ENCODE data around the gene PTPRZ1.

The PTPRZ1 gene

GRCh38 chr7:121885166-121885920 lies 12.4 kb downstream of the PTPRZ1 start:
- no peak overlapping the region for H3K4me3 ChIP-seq (ENCODE audit: low read depth, low read length)
- DNase-seq (ENCODE audit: low read depth) = no peak

DNA sequence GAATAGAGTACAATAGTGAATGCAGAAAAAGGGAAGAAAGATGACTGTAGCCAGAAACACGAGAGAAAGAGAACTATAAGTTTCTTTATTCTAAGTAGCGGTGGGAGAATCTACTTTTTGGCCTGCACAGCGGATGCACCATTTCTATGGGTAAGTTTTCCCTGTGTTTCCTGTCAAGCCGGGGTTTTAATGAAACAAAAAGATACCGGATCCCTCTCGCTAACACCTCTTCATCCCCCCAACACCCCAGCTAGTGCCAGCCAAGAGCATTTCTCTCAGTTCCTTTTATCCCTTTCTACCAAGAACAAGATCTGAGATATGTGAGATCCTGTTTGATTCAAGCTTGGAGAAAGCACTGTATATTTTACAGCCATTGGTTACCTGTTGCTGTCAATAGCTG lies 14.7 kb downstream of the PTPRZ1 start:
- no peak overlapping the region for H3K4me3 ChIP-seq (ENCODE audit: low read depth, low read length)
- DNase-seq (ENCODE audit: low read depth) = no peak

DNA sequence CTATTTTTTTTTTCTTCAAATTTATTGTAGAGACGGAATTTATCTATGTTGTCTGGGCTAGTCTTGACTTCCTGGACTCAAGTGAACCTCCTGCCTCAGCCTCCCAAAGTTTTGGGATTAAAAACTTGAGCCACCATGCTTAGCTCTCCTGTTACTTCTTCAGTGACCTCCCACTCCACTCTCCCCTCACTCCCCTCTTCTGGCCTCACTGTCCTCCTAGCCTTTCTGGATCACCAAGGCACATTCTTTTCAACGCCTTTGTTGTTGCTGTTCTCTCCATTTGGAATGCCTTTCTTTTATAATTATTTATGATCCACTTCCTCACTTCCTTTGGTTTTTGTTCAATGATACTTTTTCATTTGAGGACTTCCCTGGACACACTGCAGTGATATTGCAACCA lies 17.9 kb downstream of the PTPRZ1 start:
- DNase-seq (ENCODE audit: low read depth) = no peak
- no peak overlapping the region for H3K4me3 ChIP-seq (ENCODE audit: low read depth, low read length)

DNA sequence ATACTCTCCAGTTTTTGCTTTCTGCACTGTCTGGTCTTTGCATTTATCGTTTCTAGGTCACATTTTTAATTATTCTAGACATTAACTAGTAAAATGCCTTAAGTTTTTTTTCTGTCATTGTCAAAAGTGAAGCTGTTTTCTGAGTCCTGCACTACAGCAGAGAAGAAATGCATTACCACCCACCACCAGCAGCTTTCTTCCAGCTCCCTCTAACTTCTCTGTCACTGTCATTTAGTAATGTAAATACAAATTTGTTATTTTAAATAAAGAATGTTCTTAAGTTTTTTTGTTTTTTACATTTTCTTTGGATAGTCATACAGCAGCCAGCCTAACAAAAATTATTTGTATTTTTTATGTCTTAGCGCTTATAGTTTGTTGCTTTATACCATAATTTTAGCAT lies 18.8 kb downstream of the PTPRZ1 start:
- no peak overlapping the region for H3K4me3 ChIP-seq (ENCODE audit: low read depth, low read length)
- no peak for DNase-seq (ENCODE audit: low read depth)

GRCh38 chr7:121901026-121901425 lies 28.1 kb downstream of the PTPRZ1 start:
- no peak for DNase-seq (ENCODE audit: low read depth)
- H3K4me3 ChIP-seq (ENCODE audit: low read depth, low read length) = no peak overlapping the region

DNA sequence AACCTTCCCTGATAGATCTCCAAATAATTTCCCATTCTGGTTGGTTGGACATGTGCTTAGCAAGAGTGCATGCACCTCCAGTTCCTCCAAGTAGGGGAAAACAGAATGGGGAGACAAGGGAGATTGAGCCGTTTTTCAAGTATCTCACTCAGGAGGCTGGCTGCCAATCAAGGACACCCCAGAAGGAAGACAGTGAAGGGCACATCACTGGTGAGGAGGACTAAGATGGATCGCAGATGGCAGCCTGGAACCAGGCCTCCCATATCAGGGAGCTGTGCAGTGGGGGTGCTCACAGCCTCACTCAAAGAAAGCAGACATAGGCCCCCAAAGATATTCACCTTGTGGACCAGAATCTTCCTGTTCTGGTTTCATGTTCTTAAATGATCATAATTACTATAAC lies 31.2 kb downstream of the PTPRZ1 start:
- DNase-seq (ENCODE audit: low read depth) = no peak
- H3K4me3 ChIP-seq (ENCODE audit: low read depth, low read length) = no peak overlapping the region

DNA sequence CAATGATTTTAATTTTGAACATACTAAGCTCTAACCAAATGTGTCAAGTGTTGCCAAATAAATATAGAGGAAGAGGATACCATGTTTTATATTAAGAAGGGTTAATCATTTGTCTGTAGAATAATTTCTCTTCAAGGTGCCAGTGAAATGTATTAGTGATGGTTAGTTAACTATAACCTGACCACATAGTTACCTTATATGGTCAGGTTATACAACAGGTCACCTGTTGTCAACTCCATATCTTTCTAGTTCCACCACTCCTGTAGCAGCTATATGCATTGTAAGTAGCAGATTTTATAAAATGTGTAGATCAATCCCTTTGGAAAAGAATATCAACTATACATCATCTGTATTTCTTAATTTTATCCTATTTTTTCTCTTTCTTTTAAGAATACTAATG lies 35.1 kb downstream of the PTPRZ1 start:
- DNase-seq (ENCODE audit: low read depth) = no peak
- H3K4me3 ChIP-seq (ENCODE audit: low read depth, low read length) = no peak overlapping the region

DNA sequence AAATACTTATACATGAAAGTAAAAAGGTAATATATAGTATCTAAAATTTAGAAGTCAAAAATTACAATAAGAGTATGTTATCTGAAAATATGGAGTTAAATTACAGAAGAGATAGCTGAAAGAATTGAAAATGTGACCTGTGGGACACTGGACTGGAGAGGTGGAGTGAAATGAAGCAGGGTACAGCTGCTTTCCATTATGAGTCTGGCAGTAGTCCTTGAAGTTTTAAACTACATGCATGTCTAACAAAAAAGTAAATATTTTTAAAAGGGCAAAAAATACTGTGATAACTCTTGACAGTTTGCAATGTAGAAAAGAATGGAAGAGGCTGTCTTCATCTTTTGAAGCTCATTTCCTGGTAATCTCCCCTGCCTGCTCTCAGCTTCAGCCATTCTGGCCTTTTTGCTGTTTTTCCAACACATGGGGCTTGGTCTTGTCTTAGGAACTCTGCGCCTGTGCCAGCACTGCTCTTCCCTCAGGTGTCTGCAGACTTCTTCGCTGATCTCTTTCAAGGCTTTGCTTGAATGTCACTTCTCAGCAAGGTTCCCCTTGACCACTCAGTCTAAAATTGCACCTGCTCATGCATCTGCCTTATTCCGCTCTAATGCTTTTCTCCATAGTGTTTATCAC lies 36.9 kb downstream of the PTPRZ1 start:
- no peak for DNase-seq (ENCODE audit: low read depth)
- H3K4me3 ChIP-seq (ENCODE audit: low read depth, low read length) = no peak overlapping the region

DNA sequence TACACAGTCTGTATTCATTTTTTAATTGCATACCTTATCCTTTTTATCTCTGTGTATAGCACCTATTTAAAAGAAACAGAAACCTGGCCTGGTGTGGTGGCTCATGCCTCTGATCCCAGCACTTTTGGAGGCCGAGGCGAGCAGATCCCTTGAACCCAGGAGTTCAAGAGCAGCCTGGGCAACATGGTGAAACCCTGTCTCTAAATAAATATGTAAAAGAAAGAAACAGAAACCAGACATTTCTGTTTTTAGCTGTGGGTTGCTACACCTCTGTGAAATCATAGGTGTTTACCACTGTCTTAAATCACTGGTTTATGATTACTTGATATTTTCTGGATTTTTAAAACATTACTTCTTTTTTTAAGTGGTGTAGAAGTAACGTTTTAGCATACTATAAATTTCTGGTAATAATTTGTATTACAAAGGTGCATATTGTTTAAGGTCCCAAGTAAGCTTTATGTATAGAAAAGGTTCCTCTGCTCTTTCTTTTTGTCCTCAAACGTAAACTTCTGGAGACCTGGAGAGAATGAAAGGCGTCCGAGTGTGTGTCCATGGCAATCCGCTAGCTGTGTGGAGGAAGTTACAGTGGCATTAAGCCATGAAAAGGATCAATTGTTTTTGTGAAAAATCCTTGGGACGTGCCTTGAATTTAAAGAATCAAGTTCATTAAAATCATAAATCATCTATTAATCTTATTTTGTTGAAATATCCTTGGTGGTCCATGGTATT lies 41.1 kb downstream of the PTPRZ1 start:
- H3K4me3 ChIP-seq (ENCODE audit: low read depth, low read length) = no peak overlapping the region
- no peak for DNase-seq (ENCODE audit: low read depth)

DNA sequence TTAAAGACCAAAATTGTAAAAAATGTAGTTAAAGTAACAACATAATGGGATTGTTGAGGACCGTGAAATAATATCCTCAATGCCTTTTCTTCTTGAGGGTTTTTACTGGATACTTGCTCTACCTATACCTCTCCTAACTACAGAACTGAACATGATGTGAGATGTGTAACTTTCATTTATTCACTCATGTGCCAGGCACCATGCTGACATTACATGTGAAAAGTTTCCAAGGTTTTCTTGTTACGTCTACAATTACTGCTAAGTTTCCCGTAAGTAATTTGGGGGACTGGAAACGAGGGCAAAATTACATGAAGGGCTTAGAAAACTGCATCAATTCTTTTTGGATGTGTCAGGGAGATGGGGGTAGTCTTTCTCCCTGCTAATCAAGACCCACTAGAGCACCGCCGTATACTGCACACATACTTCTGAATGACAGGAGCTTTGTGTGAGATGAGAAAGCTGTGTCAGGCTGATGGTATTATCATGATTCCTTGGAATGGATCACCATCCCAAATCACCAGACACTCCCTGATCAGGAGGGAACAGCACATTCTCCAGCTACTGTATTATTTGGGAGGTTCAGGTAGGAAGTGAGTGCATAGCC lies 41.8 kb downstream of the PTPRZ1 start:
- DNase-seq (ENCODE audit: low read depth) = no peak
- H3K4me3 ChIP-seq (ENCODE audit: low read depth, low read length) = no peak overlapping the region

GRCh38 chr7:121916211-121916610 lies 43.2 kb downstream of the PTPRZ1 start:
- H3K4me3 ChIP-seq (ENCODE audit: low read depth, low read length) = no peak overlapping the region
- DNase-seq (ENCODE audit: low read depth) = no peak

- H3K4me3 ChIP-seq (ENCODE audit: low read depth, low read length) = no peak overlapping the region
- no peak for DNase-seq (ENCODE audit: low read depth)
Measured at GRCh38 chr7:121919986-121920385, 47.0 kb downstream of the PTPRZ1 start.

DNA sequence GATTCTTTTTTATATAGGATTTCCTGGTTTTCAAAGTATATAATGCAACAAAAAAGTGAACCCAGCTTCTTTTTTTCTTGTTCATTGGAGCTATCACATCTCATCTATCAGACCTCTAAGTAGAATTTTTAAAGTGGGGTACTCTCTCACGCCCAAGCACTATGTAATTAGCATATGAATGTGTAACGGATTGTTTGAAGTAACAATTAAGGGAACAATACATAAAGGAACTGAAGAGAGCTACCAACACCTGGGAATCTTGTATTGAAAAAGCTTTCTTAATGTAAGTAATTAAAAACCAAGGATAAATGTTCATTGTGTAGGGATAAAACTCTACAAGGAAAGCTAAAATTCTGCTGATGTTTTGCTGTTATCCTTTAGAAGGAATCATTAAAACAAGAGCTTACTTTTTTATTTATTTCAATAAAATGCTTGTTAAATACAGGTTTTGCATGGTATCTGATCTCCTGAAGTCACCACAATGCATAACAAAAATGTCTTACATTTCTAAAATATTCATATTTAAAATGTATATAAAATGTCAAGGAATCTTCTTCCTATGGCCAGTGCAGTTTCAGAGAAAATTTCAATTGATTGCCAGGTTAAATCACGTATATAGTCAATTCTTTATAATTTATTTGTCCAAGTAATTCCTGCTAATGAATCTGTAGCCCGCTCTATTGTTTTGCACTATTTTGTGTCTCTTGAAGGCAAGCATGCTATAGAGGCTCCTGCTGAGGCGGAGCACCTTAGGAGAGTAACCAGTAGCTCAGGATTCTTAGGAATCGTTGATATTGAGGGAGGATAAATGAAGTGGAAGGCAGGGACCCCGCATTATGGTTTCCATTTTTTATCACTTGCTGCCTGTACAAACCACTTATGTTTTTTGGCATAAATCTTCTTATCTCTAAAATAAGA lies 51.6 kb downstream of the PTPRZ1 start:
- DNase-seq (ENCODE audit: low read depth) = no peak
- no peak overlapping the region for H3K4me3 ChIP-seq (ENCODE audit: low read depth, low read length)

DNA sequence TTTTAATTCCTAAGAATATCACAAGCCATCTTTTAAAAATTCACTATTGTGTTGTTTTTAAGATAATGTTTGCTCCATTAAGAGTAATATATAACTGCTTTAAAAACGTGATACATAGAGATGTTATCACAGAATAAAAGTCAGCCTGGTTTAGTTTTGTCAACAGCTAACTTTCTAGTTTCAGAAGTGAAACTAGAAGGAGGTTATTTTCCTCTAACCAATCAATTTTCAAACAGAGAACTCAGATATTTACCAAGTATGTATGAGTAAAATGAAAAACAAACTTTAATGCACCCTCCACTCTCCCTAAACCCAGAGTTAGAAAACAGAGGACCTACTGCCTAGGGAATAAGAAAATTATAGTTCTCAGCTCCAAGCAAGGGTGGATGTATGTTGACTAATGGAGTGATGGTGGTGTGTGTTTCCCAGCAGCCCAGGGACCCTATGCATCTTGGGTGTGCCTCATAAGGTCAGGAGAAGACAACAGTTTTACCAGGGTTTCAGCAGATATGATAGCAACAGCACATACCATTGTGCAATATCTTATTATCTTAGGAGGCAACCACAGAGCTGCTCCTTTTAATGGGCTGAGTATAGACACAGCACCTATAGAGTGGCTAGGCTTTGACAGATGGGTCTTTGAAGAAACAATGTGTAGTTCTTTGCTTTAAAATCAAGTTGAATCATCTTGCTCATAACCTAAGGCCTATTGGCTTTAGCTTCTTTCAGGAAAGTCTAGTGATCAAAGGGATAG lies 58.4 kb downstream of the PTPRZ1 start:
- no peak overlapping the region for H3K4me3 ChIP-seq (ENCODE audit: low read depth, low read length)
- no peak for DNase-seq (ENCODE audit: low read depth)

- DNase-seq (ENCODE audit: low read depth) = no peak
- H3K4me3 ChIP-seq (ENCODE audit: low read depth, low read length) = no peak overlapping the region
Measured at GRCh38 chr7:121932768-121933167, 59.8 kb downstream of the PTPRZ1 start.

GRCh38 chr7:121936951-121937623 lies 64.1 kb downstream of the PTPRZ1 start:
- no peak overlapping the region for H3K4me3 ChIP-seq (ENCODE audit: low read depth, low read length)
- no peak for DNase-seq (ENCODE audit: low read depth)

- no peak for DNase-seq (ENCODE audit: low read depth)
- H3K4me3 ChIP-seq (ENCODE audit: low read depth, low read length) = no peak overlapping the region
Measured at GRCh38 chr7:121938429-121938996, 65.6 kb downstream of the PTPRZ1 start.

DNA sequence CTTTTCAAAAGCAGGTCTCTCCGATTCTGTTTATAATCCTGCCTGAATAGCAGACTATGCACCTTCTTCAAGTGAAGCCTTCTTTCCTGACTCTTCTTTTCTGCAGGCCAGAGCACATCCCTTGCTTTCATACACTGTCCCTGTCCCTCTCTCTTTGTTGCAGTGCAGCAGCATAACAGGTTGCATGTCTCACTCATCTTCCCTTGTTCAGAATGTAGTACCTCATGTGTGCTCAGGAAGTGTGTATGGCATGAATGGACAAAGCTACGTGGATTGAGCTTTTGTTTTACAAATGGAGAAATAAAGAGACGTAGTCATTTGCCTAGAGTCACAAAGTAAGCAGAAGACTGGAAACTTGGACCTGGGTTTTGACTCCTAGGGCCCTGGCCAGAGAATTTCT lies 68.0 kb downstream of the PTPRZ1 start:
- DNase-seq (ENCODE audit: low read depth) = no peak
- no peak overlapping the region for H3K4me3 ChIP-seq (ENCODE audit: low read depth, low read length)

Data from skeletal muscle cell (primary cell).